GM18867 (cell line): ENCODE results near the gene IGF2BP3.
"Not testable (repeated sequence)": the region's sequence is repeated elsewhere in the genome, so short reads cannot be mapped to it uniquely, and the experiment has no call there.

Source experiments
- ATAC-seq: cut with Tn5 transposase; IDR thresholded peaks from one replicate; pipeline ENCODE4 v1.9.1; 2021; ENCODE audit warnings: mild to moderate bottlenecking, moderate library complexity; ENCODE audit not compliant: unreplicated experiment

IGF2BP3 gene

GRCh38 chr7:23426876-23427275 lies 43.4 kb downstream of the IGF2BP3 start:
- ATAC-seq, result no peak

DNA sequence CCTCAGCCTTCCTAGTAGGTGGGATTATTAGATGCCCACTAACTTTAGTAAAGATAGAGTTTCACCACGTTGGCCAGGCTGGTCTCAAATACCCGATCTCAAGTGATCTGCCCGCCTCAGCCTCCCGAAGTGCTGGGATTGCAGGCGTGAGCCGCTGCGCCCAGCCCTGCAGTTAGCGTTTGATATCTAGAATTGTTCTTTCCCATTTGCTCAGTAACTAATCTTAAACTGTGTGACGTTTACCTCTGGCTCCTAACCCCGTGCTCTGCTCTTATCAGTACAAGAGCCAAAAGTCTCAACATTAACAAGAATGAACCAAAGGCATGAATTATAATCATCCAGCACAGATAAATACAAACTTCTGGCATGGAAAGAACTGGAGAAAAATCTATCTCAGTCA lies 47.4 kb downstream of the IGF2BP3 start:
- ATAC-seq, result no peak

DNA sequence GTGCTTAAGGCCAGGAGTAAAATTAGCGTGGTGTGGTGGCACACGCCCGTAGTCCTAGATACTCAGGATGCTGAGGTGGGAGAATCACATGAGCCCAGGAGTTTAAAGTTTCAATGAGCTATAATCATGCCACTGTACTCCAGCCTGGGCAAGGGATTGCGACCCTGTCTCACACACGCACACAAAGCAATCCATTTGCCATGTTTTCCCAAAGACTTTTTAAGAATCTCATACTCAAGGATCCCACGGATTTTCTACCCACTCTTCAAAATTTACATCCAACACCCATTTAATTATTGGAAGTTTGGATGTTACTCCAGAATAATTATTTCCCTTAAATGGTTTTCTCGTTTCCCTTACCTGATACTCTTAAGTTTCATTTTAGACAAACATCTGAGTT lies 47.9 kb downstream of the IGF2BP3 start:
- ATAC-seq, result no peak

GRCh38 chr7:23419845-23420244 lies 50.4 kb downstream of the IGF2BP3 start:
- no peak for ATAC-seq

GRCh38 chr7:23419160-23419559 lies 51.1 kb downstream of the IGF2BP3 start:
- ATAC-seq, result no peak

DNA sequence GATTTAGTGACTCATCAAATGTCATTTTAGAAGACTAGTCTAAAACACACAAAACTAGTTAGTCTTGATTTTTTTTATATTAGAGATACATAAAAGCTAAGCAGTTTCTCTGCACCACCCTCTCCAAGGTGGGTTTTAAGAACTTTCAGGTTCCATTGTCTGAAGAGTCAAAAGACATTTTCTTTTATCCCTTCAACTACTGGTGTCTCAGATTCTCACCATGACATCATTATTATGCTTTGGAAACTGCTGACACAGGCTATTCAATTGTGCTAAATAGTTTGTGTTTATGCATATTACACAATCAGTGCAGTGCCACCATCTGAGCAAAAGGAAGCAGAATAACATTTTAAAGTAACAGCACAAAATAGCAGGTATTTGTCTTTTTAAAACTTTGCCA lies 52.2 kb downstream of the IGF2BP3 start:
- no peak for ATAC-seq

GRCh38 chr7:23415198-23415597 lies 55.1 kb downstream of the IGF2BP3 start:
- no peak for ATAC-seq

DNA sequence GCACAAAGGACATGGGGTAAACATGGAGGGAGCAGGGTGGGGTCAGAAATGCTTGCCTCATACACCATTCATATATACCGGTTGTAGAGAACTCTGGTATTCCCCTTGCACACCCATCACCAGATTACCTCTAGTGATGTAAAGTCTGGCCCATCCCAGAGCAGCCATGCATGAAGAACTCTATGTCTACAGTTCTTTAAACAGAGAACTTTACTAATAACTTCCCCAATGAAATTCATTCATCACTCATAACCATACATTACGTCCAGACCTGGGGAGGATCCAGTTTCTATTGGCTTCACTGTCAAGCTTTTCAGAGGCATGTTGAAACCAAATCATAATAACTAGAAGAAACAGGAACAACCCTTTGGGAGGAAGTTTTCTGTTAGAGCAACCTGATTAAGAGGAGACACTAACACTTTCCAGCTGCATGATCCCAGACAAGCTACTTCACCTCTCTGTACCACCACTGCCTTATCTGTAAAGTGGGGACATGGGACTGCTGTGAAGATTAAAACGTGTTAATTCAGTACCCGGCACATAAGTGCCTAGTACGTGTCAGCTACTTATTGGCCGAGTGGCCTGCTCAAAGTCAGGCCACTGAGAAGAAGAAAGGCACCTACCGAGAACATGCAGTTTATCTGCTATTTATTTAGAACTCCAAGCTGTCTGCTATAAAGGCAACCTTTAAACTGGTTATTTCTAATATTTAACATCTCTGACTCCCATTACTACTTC lies 59.7 kb downstream of the IGF2BP3 start:
- peak; percentile 82 for ATAC-seq

GRCh38 chr7:23406564-23406963 lies 63.7 kb downstream of the IGF2BP3 start:
- ATAC-seq, result not testable (repeated sequence)

DNA sequence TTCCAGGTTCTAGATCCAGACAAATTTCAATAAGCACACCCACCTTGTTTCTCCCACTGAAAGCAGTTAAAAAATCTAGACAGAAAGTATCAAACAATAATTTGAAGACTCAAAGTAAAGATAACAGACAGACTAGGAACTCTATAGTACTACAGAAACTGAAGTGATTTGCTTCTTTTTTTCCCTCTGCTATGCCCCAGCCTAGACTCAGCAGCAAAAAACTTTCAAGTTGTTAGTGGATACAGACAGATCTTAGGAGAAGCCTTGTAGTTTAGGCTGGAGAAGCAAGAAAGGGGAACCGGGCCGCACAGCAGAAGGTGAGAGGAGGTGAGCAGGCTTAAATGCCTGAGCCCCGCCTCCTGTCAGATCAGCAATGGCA lies 65.1 kb downstream of the IGF2BP3 start:
- ATAC-seq, result no peak

- no peak for ATAC-seq
Observed at GRCh38 chr7:23404546-23405239, 65.6 kb downstream of the IGF2BP3 start.

- ATAC-seq, result no peak
Observed at GRCh38 chr7:23403970-23404369, 66.3 kb downstream of the IGF2BP3 start.

GRCh38 chr7:23398090-23398489 lies 72.2 kb downstream of the IGF2BP3 start:
- not testable (repeated sequence) for ATAC-seq

DNA sequence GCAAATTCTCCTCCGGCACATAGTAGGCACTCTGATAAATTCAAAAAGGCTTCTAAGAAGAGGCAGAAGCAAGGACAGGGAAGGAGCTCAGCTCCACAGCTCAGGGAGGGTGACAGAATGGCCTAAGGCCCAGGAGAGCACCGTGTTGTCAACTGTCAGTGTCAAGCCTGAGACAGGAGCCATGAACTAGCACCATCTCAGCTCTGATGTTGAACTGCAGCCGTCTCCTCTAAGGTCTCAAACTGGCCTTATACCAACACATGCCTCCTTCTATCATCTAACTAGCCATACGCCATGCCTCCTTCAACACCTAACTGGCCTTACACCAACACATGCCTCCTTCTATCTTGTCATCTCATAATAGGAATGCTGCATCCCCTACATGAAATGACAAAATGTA lies 73.0 kb downstream of the IGF2BP3 start:
- no peak for ATAC-seq

DNA sequence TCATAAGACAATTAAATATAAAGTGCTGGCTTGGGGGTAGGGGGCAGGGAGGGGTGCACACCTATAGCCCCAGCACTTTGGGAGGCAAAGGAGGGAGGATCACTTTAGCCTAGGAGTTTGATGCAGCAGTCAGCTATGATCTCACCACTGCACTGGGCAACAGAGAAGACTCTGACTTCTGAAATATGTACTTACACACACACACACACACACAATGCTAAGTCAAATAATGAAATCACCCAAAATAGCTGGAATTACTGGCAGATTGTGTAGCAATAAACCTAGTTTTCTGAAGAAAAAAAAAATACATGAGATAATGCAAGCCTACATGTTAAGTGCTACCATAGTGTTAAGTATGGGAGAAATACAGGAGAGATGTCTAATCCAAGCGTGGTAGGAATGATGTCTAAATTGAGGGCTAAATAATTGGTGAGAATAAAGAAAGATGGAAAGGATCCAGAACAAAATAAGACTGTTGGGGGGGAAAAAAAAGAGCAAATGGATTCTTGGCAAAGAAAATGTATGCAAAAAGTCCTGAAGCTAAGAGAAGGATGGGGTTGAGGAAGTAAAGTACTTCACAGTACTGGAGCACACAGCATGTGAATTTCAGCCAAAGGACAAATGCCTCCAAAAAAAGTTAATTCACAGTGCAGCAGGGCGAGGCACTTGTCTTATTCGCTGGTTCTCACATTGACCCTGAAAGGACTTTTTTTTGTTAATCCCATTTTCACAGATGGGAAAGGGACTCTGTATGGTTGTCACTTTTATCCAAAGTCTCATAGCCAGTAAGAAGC lies 73.9 kb downstream of the IGF2BP3 start:
- ATAC-seq, result no peak

DNA sequence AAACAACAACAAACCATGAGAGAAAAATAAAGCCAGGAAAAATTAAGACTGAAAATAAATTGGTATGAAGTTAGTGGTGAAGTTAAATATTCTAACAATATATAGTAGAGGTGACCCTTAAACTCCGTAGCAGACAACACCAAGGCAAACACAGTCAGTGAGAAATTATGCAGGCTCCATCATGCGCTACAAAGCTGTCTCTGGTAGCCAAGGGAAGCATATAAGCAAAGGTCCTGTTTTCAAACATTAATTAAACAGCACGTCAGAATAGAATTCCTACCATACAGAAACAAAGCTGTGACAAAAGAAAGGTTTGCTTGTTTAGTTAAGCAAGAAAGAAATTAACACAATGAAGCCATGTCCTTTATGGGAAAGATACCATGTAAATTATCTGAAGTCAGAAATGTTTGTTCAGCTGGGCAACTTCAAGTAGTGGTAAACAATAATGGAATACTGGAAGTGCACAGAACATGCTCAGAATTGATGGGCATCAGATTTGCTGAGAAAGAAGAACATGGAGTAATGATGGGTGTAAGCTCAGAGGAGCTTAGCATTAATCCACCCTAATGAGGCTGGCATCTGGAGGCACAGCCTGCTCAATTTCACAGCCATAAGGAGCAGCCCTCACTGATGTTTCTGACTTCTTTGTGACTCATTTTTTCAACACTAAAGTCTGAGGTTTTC lies 75.7 kb downstream of the IGF2BP3 start:
- ATAC-seq, result no peak

DNA sequence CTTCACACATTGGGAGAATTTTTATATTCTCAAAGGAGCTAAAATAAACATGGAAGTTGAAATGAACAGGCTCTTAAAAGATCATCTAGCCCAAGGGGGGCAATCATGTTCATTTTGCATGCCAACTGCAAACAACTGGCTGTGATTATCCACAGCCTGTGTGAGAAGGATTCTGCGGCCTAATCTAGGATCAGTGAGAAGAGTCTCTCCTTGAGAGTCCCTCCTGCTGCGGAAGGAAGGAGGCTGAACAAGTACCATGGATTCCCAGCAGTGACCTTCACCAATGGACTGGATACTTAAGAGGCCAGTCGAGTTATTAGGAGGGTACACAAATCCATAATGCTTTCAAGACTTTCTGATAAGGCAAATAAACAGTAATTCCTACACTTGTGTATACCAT lies 76.7 kb downstream of the IGF2BP3 start:
- ATAC-seq, result no peak

DNA sequence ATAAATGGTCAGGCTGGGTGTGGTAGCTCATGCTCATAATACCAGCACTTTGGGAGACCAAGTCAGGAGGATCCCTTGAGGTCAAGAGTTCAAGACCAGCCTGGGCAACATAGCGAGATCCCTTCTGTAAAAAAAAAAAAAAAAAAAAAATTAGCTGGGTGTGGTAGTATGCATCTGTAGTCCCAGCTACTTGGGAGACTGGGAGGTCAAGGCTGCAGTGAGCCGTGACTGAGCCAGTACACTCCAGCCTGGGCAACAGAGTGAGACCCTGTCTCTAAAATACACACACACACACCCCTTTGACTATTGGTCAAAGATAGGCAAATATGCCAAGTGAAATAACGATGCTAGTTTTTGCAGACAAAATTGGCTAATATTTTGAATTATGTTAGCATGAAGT lies 80.6 kb downstream of the IGF2BP3 start:
- no peak for ATAC-seq

DNA sequence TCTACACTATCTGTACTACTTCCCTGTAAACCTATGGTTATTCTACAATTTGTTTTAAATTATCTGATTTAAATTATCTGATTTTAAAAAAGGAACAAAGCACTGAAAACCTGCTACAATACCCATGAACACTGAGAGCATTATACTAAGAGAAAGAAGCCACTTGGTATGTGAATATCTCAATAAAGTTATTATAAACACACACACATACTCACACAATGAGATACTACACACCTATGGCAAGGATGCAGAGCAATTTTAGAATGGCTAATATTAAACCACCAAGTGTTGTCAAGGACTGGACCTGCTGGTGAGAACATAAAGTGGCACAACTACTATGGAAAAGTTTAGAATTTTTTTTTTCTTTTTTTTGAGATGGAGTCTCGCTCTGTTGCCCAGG lies 82.7 kb downstream of the IGF2BP3 start:
- no peak for ATAC-seq

GRCh38 chr7:23385140-23385539 lies 85.2 kb downstream of the IGF2BP3 start:
- ATAC-seq, result no peak

- no peak for ATAC-seq
Observed at GRCh38 chr7:23383225-23383624, 87.1 kb downstream of the IGF2BP3 start.
